SK-N-SH (cell line): ENCODE results near the gene LRRTM2.

Source experiments
- EP300 ChIP-seq, 2 experiments: IDR thresholded peaks; 2 replicates each; pipeline versions ENCODE4 v1.4.0 to v1.6.1; 2012; ENCODE audit warnings: borderline replicate concordance in 1 of 2, low read depth in 1 of 2, low read length in 1 of 2
- MXI1 ChIP-seq: IDR thresholded peaks from 2 replicates; pipeline ENCODE4 v1.6.1; 2012; ENCODE audit warnings: mild to moderate bottlenecking, low read depth, low read length, improper control_type of control experiment
- POLR2AphosphoS5 ChIP-seq: IDR thresholded peaks from 2 replicates; pipeline ENCODE4 v1.6.1; 2012; ENCODE audit warnings: low read depth, low read length
- TF ChIP-seq, protein P1 (sequence below): IDR thresholded peaks from 2 replicates; pipeline ENCODE4 v1.6.1; 2012; ENCODE audit warnings: mild to moderate bottlenecking, low read depth, low read length, moderate library complexity

- no peak for TF ChIP-seq POLR2AphosphoS5
- TF ChIP-seq, protein P1, sequence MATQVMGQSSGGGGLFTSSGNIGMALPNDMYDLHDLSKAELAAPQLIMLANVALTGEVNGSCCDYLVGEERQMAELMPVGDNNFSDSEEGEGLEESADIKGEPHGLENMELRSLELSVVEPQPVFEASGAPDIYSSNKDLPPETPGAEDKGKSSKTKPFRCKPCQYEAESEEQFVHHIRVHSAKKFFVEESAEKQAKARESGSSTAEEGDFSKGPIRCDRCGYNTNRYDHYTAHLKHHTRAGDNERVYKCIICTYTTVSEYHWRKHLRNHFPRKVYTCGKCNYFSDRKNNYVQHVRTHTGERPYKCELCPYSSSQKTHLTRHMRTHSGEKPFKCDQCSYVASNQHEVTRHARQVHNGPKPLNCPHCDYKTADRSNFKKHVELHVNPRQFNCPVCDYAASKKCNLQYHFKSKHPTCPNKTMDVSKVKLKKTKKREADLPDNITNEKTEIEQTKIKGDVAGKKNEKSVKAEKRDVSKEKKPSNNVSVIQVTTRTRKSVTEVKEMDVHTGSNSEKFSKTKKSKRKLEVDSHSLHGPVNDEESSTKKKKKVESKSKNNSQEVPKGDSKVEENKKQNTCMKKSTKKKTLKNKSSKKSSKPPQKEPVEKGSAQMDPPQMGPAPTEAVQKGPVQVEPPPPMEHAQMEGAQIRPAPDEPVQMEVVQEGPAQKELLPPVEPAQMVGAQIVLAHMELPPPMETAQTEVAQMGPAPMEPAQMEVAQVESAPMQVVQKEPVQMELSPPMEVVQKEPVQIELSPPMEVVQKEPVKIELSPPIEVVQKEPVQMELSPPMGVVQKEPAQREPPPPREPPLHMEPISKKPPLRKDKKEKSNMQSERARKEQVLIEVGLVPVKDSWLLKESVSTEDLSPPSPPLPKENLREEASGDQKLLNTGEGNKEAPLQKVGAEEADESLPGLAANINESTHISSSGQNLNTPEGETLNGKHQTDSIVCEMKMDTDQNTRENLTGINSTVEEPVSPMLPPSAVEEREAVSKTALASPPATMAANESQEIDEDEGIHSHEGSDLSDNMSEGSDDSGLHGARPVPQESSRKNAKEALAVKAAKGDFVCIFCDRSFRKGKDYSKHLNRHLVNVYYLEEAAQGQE: no peak
- no peak for TF ChIP-seq MXI1
- TF ChIP-seq EP300 (IDR thresholded peaks at IDR 0.05; ENCODE audit: borderline replicate concordance in 1 of 2, low read depth in 1 of 2, low read length in 1 of 2): no peak
These were observed 41.2 kb downstream of the LRRTM2 start for GRCh38 chr5:138833726-138834480.
